Measurements from ENCODE around the gene C1QBP.
A peak's percentile ranks its signal among the peaks of the same experiment; 100 is the strongest.

The C1QBP gene

GRCh38 chr17:5418858-5419355 lies 20.0 kb downstream of the C1QBP start:
- Histone ChIP-seq H3K79me2 (ENCODE audit: insufficient read depth, low read depth) (peaks cover 20% of the 10 kb centered on the region; the same call in 1 of the 2 replicates), H3K4me3 (IDR thresholded peaks at IDR 0.05; ENCODE audit: insufficient read depth, low read depth, low read length) (no peak overlapping the region), H3K36me3 (ENCODE audit: insufficient read depth) (no peaks in the 10 kb centered on the region), H3K27ac (peak overlapping the region; percentile 64), H3K27me3 (ENCODE audit: insufficient read depth, low read depth) (no peaks in the 10 kb centered on the region), H3K9ac (peak overlapping the region; percentile 57; the same call in 1 of the 2 replicates), H2AFZ (ENCODE audit: low read depth) (no peak overlapping the region; the same call in 1 of the 2 replicates), H3K4me1 (ENCODE audit: low read depth, poor library complexity, severe bottlenecking) (no peaks in the 10 kb centered on the region), H3K4me2 (peak overlapping the region; percentile 51), H4K20me1 (ENCODE audit: insufficient read depth) (no peaks in the 10 kb centered on the region)
- TF ChIP-seq CTCF (conservative IDR thresholded peaks at IDR 0.05; ENCODE audit: low read depth, low read length): no peak

GRCh38 chr17:5416901-5417300 lies 22.1 kb downstream of the C1QBP start:
- TF ChIP-seq CTCF (conservative IDR thresholded peaks at IDR 0.05; ENCODE audit: low read depth, low read length): no peak
- Histone ChIP-seq H3K27ac (no peak overlapping the region), H3K4me3 (IDR thresholded peaks at IDR 0.05; ENCODE audit: insufficient read depth, low read depth, low read length) (no peak overlapping the region), H3K36me3 (ENCODE audit: insufficient read depth) (no peaks in the 10 kb centered on the region), H2AFZ (ENCODE audit: low read depth) (no peak overlapping the region), H3K4me2 (no peak overlapping the region), H3K9ac (no peak overlapping the region), H4K20me1 (ENCODE audit: insufficient read depth) (no peaks in the 10 kb centered on the region), H3K79me2 (ENCODE audit: insufficient read depth, low read depth) (peaks cover 20% of the 10 kb centered on the region; the same call in 1 of the 2 replicates), H3K4me1 (ENCODE audit: low read depth, poor library complexity, severe bottlenecking) (no peaks in the 10 kb centered on the region), H3K27me3 (ENCODE audit: insufficient read depth, low read depth) (no peaks in the 10 kb centered on the region)

GRCh38 chr17:5413682-5414081 lies 25.3 kb downstream of the C1QBP start:
- no peak overlapping the region for H3K27ac ChIP-seq
- H3K4me3 ChIP-seq (IDR thresholded peaks at IDR 0.05; ENCODE audit: insufficient read depth, low read depth, low read length): no peak overlapping the region
- no peak overlapping the region for H2AFZ ChIP-seq (ENCODE audit: low read depth)
- TF ChIP-seq CTCF (conservative IDR thresholded peaks at IDR 0.05; ENCODE audit: low read depth, low read length): no peak
- no peaks in the 10 kb centered on the region for H3K4me1 ChIP-seq (ENCODE audit: low read depth, poor library complexity, severe bottlenecking)
- H4K20me1 ChIP-seq (ENCODE audit: insufficient read depth): no peaks in the 10 kb centered on the region
- no peak overlapping the region for H3K4me2 ChIP-seq
- H3K9ac ChIP-seq: no peak overlapping the region
- no peaks in the 10 kb centered on the region for H3K27me3 ChIP-seq (ENCODE audit: insufficient read depth, low read depth)
- H3K79me2 ChIP-seq (ENCODE audit: insufficient read depth, low read depth): peaks cover 19% of the 10 kb centered on the region; the same call in 1 of the 2 replicates
- no peaks in the 10 kb centered on the region for H3K36me3 ChIP-seq (ENCODE audit: insufficient read depth)

GRCh38 chr17:5410594-5411272 lies 28.2 kb downstream of the C1QBP start:
- Histone ChIP-seq H3K79me2 (ENCODE audit: insufficient read depth, low read depth) (no peaks in the 10 kb centered on the region), H3K4me3 (IDR thresholded peaks at IDR 0.05; ENCODE audit: insufficient read depth, low read depth, low read length) (no peak overlapping the region), H3K27me3 (ENCODE audit: insufficient read depth, low read depth) (no peaks in the 10 kb centered on the region), H3K4me2 (no peak overlapping the region), H3K4me1 (ENCODE audit: low read depth, poor library complexity, severe bottlenecking) (no peaks in the 10 kb centered on the region), H2AFZ (ENCODE audit: low read depth) (no peak overlapping the region), H4K20me1 (ENCODE audit: insufficient read depth) (no peaks in the 10 kb centered on the region), H3K36me3 (ENCODE audit: insufficient read depth) (no peaks in the 10 kb centered on the region), H3K9ac (no peak overlapping the region), H3K27ac (no peak overlapping the region)
- no peak for TF ChIP-seq CTCF (conservative IDR thresholded peaks at IDR 0.05; ENCODE audit: low read depth, low read length)

Data from KMS-11 (cell line).